Right cardiac atrium (tissue), 5 donors: ENCODE data around the gene LEMD1. TPM values are rescaled to one million over a fixed set of nuclear protein-coding genes. Genes with fewer than 3 reads are reported as not detected.
A peak's percentile ranks its signal among the peaks of the same experiment; 100 is the strongest.
"Not testable (repeated sequence)": the region's sequence is repeated elsewhere in the genome, so short reads cannot be mapped to it uniquely, and the experiment has no call there.

Source experiments
- ATAC-seq, 2 donors: fragments of 200-7000 bp; cut with Tn5 transposase; one replicate each; pipeline versions ENCODE4 v1.8.0 to v1.9.1; 2020; ENCODE audit warnings: moderate library complexity in 2 of 2, mild to moderate bottlenecking in 1 of 2
- DNase-seq, 3 donors: peaks; one replicate each; pipeline ENCODE4 v3.0.0-alpha.2; 2020
- H3K27ac ChIP-seq: one replicate; pipeline ENCODE4 v1.5.1; 2013; ENCODE audit warnings: mild to moderate bottlenecking, low read length, control low read depth, moderate library complexity
- H3K27me3 ChIP-seq: one replicate; pipeline ENCODE4 v1.6.1; 2013; ENCODE audit not compliant: control insufficient read depth, insufficient read depth
- H3K4me1 ChIP-seq: one replicate; pipeline ENCODE4 v1.6.1; 2013; ENCODE audit warnings: low read length; ENCODE audit not compliant: control insufficient read depth, insufficient read depth
- H3K4me3 ChIP-seq: one replicate; pipeline ENCODE4 v1.5.1; 2013; ENCODE audit warnings: low read length, control low read depth
- H3K9me3 ChIP-seq: one replicate; pipeline ENCODE4 v1.6.1; 2013; ENCODE audit warnings: low read length; ENCODE audit not compliant: control insufficient read depth
- WGBS: extraction: QIAGEN DNeasy Blood & Tissue Kit; methylation state at CpG from one replicate; pipeline ENCODE4 v1.1.7; 2013; 5-methylcytosine and 5-hydroxymethylcytosine counted together
- intact Hi-C, 4 donors: fragments of 100-400 bp; cut with DNase I; formaldehyde crosslinking; loops; one replicate each; pipeline versions ENCODE4 v1.11.0 to v1.14.0; 2022 to 2023
- polyA plus RNA-seq: library from polyadenylated mRNA; stranded (reverse); fragments of 200-250 nt; gene quantifications from one replicate; pipeline ENCODE4 v1.2.3, GENCODE V29; 2013
- total RNA-seq, 4 donors: library from RNA; stranded (reverse); fragmentation: NEBNext Ultra II Directional; extraction: Animal tissue kit (Norgen Biotek cat#: 25700); gene quantifications; one replicate each; pipeline ENCODE4 v1.2.1, GENCODE V29; 2021
- donor health status: healthy with polysubstance abuse.
- donor health status: DM: no; HTN: yes; CAD: no.
- donor health status: DM: no; HTN: no; CAD: no.
- donor health status: DM: no; HTN: yes; CAD: no; lungs with severe emphysema.
- donor health status: DM: yes; HTN: yes; CAD: no.

LEMD1 gene
- total and polyA plus RNA-seq, 5 donors = not detected

- ATAC-seq = no peak
- H3K27me3 ChIP-seq = no peaks in the 10 kb centered on the region
- no peak overlapping the region for H3K27ac ChIP-seq
- no peaks in the 10 kb centered on the region for H3K4me1 ChIP-seq
- H3K9me3 ChIP-seq = no peaks in the 10 kb centered on the region
- no peak for DNase-seq
- no peak overlapping the region for H3K4me3 ChIP-seq
- WGBS = 58% methylated on average over 4 of the region's 4 CpGs
- intact Hi-C loops = no loop called here
Observed at GRCh38 chr1:205422993-205423642, 1.3 kb upstream of the LEMD1 start.

- Histone ChIP-seq H3K4me1 (no peaks in the 10 kb centered on the region), H3K9me3 (no peaks in the 10 kb centered on the region), H3K27me3 (no peaks in the 10 kb centered on the region), H3K27ac (no peak overlapping the region), H3K4me3 (no peak overlapping the region)
- no peak for ATAC-seq
- intact Hi-C loops = no loop called here
- WGBS = 67% methylated on average over 2 of the region's 2 CpGs
- no peak for DNase-seq
Observed at GRCh38 chr1:205420938-205421337, 918 bp downstream of the LEMD1 start.

GRCh38 chr1:205417870-205418635 lies 3.8 kb downstream of the LEMD1 start:
- Histone ChIP-seq H3K27me3 (no peaks in the 10 kb centered on the region), H3K4me1 (no peaks in the 10 kb centered on the region), H3K9me3 (no peaks in the 10 kb centered on the region), H3K27ac (no peak overlapping the region), H3K4me3 (no peak overlapping the region)
- ATAC-seq = peak in 1 of 2 donors; percentile 23
- 62% methylated on average over 10 of the region's 10 CpGs for WGBS
- DNase-seq = no peak
- intact Hi-C loops = loop anchor here in 1 of 4 donors (10.0 kb wide), 1 partner anchor 63 kb away; the partner anchor contains the start of gene KLHDC8A

GRCh38 chr1:205416322-205416721 lies 5.5 kb downstream of the LEMD1 start:
- intact Hi-C loops = loop anchor here in 1 of 4 donors (10.0 kb wide), 1 partner anchor 62 kb away; the partner anchor contains the start of gene KLHDC8A
- ATAC-seq = peak; percentile 25 to 36
- H3K4me3 ChIP-seq = no peak overlapping the region

GRCh38 chr1:205410581-205411298 lies 11.1 kb downstream of the LEMD1 start:
- Histone ChIP-seq H3K4me1 (no peaks in the 10 kb centered on the region), H3K27me3 (no peaks in the 10 kb centered on the region), H3K4me3 (no peak overlapping the region), H3K9me3 (no peaks in the 10 kb centered on the region), H3K27ac (no peak overlapping the region)
- intact Hi-C loops = loop anchor here in 1 of 4 donors (10.0 kb wide), 1 partner anchor 56 kb away; the partner anchor contains the start of gene KLHDC8A
- ATAC-seq (no peak), DNase-seq (no peak)
- 78% methylated on average over 5 of the region's 5 CpGs for WGBS

More at GRCh38 chr1:205416322-205416721, 5.5 kb downstream of the LEMD1 start:
- Histone ChIP-seq H3K27ac (no peak overlapping the region), H3K4me1 (no peaks in the 10 kb centered on the region), H3K9me3 (no peaks in the 10 kb centered on the region), H3K27me3 (no peaks in the 10 kb centered on the region)
- WGBS = 58% methylated on average over 2 of the region's 2 CpGs
- no peak for DNase-seq

- WGBS = 80% methylated on average over 5 of the region's 5 CpGs
- ATAC-seq (no peak), DNase-seq (no peak)
- Histone ChIP-seq H3K9me3 (no peaks in the 10 kb centered on the region), H3K4me1 (no peaks in the 10 kb centered on the region), H3K4me3 (no peak overlapping the region), H3K27me3 (no peaks in the 10 kb centered on the region), H3K27ac (no peak overlapping the region)
- intact Hi-C loops = no loop called here
Observed at GRCh38 chr1:205407970-205408369, 13.9 kb downstream of the LEMD1 start.

- H3K4me1 ChIP-seq, H3K4me3 ChIP-seq, H3K27ac ChIP-seq, intact Hi-C loops, ATAC-seq, DNase-seq, H3K9me3 ChIP-seq, H3K27me3 ChIP-seq: not testable (repeated sequence)
- 88% methylated on average over 8 of the region's 12 CpGs for WGBS
Observed at GRCh38 chr1:205406252-205406651, 15.6 kb downstream of the LEMD1 start.

GRCh38 chr1:205404484-205404883 lies 17.4 kb downstream of the LEMD1 start:
- H3K4me3 ChIP-seq, H3K4me1 ChIP-seq, H3K27me3 ChIP-seq, H3K9me3 ChIP-seq, intact Hi-C loops, ATAC-seq, H3K27ac ChIP-seq, DNase-seq: not testable (repeated sequence)
- 80% methylated on average over 1 of the region's 3 CpGs for WGBS

- Histone ChIP-seq H3K4me3 (no peak overlapping the region), H3K27ac (no peak overlapping the region), H3K4me1 (no peaks in the 10 kb centered on the region), H3K27me3 (no peaks in the 10 kb centered on the region), H3K9me3 (no peaks in the 10 kb centered on the region)
- WGBS = 92% methylated on average over 4 of the region's 4 CpGs
- intact Hi-C loops = loop anchor here in 3 of 4 donors (5.0 to 10.0 kb wide), 2 partner anchors 86 to 89 kb away; no protein-coding TSS in a partner anchor
- no peak for DNase-seq
- no peak for ATAC-seq
Observed at GRCh38 chr1:205398586-205398985, 23.3 kb downstream of the LEMD1 start.

- no peak overlapping the region for H3K4me3 ChIP-seq
- H3K4me1 ChIP-seq = no peaks in the 10 kb centered on the region
- WGBS = 5% methylated on average over 6 of the region's 6 CpGs
- intact Hi-C loops = loop anchor here (2.0 to 10.0 kb wide), 3 partner anchors 88 to 90 kb away; no protein-coding TSS in a partner anchor
- DNase-seq (no peak), ATAC-seq (peak in 1 of 2 donors; percentile 55)
- no peak overlapping the region for H3K27ac ChIP-seq
- H3K9me3 ChIP-seq = no peaks in the 10 kb centered on the region
- H3K27me3 ChIP-seq = no peaks in the 10 kb centered on the region
Observed at GRCh38 chr1:205396967-205397616, 24.8 kb downstream of the LEMD1 start.
